Glomerular visceral epithelial cell (primary cell): ENCODE data around the gene DYNC2H1.
A peak's percentile ranks its signal among the peaks of the same experiment; 100 is the strongest.

ENCODE experiments used
- DNase-seq: peaks from one replicate; pipeline ENCODE4 v3.0.0-alpha.2; 2016; ENCODE audit errors: extremely low spot score

Gene DYNC2H1

DNA sequence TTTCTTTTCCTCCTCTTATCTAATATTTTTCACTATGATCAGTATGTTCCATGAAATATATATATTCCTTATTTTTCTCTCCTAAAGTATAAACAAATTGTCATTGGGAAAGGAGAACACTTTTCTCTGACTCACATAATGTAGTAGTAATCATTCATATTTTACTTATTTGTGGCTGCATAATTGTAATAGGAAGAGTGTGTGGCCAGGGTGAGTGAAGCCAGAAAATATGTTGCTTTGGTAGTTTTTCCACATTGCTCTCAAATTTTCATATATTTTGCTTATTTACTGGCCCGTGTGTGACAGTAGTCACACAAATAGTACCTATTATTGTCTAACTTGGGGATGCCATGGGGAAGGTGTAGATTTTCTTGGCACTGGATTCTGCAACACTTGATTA lies 172.1 kb downstream of the DYNC2H1 start:
- DNase-seq = no peak

- no peak for DNase-seq
Observed at GRCh38 chr11:103284260-103284659, 175.0 kb downstream of the DYNC2H1 start.

GRCh38 chr11:103294516-103294915 lies 185.3 kb downstream of the DYNC2H1 start:
- peak; percentile 2 for DNase-seq

- no peak for DNase-seq
Observed at GRCh38 chr11:103295704-103296103, 186.5 kb downstream of the DYNC2H1 start.

DNA sequence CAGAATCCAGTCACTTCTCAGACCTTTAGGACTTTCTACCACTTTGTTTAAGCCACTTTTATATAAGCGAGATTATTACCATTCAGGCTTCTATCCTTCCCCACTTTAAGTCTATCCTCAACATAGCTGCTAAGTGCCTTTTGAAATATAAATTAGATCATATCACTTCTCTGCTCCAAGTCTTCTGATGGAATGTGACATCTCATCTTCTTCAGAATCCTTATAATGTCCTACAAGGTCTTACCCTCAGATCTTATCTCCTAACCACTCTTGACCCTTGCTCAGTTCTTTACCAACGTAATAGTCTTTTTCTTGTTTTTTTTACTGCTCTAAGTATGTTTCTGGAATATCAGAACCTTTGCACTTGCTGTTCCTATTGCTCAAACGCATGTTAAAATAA lies 188.7 kb downstream of the DYNC2H1 start:
- no peak for DNase-seq

DNA sequence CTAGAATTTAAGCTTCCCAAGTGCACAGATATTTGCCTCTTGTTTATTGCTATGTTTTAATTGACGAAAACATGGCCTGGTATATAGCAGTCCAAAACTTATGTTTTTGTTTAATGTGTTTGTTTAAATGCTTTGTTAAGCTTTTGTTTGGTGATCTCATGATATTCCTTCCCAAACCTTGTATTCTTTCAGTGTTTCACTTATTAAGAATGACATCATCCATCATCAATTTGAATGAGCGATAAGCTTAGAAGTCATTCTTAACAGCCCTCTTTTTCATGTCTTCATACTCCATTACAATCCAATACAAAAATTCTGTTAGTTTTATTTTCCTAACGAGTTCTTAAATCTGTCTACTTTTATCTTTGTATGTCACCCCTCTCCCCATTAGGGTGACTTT lies 206.0 kb downstream of the DYNC2H1 start:
- DNase-seq = no peak

GRCh38 chr11:103317118-103317517 lies 207.9 kb downstream of the DYNC2H1 start:
- DNase-seq = no peak

- DNase-seq = no peak
Observed at GRCh38 chr11:103322821-103323220, 213.6 kb downstream of the DYNC2H1 start.

DNA sequence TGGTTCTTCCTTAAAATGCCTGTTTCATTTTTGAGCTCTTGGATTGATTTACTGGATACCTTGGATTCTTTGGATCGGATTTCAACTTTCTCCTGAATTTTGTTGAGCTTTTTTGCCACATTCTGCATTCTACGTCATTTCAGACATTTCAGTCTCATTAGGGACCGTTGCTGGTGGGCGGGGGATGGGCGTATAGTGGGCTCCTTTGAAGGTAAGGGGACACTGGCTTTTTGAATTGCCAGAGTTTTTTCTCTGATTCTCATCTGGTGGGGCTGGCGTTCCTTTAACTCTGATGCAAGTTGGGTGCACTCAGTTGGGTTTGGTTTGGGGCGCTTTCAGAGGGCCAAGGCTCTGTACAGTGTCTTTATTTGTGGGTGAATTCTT lies 216.5 kb downstream of the DYNC2H1 start:
- no peak for DNase-seq

DNA sequence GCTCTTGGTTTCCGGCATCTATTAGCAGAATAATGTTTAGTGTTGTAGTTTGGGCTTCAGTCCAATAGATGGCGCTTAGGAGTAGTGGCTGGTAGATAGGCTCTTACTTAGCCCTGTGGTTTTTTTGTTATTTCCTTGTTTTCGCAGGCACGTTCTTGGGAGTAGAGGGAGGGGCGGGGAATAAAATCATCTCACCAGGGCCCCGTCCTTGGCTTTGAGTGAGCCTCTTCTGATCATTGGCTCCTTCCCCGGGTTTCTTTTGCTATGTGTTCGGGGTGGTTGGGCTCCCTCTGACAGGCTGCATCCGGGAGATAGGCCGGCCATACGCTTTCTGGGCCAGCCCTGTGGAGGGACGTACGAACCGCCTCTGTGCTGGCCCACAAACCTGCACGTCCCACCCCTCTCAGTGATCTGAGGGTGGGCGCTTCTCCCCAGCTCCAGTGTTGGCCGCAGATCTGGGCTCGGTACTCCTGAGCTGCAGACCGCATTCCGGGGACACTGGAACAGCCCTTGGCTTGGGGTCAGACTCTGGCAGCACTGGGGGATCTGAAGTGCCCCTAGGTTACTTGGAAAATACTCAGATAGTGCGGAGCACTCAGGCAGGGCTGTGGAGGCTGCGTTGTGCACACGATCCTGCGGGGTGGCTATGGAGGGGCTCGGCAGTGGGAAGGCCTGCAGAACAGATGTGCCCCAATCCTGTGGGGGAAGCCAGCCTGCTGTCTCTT lies 217.0 kb downstream of the DYNC2H1 start:
- DNase-seq = peak; percentile 76

DNA sequence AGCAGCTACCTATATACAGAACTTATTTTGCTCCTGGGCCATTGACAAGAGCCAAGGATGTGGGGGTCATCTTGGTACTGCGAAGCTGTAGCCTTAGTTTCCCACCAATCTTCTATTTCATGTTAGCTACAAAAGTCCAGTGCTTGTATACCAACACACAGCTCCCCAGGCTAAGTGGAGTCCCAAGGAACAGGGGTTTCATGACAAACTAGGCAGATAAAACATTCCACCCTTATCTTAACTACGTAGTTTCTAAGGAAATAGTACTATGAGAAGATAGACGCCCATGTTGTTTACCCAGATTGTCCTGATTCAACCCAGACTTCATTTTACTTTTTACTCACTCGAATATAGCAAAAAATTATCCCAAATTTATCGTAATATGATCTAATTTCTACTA lies 218.5 kb downstream of the DYNC2H1 start:
- no peak for DNase-seq

DNA sequence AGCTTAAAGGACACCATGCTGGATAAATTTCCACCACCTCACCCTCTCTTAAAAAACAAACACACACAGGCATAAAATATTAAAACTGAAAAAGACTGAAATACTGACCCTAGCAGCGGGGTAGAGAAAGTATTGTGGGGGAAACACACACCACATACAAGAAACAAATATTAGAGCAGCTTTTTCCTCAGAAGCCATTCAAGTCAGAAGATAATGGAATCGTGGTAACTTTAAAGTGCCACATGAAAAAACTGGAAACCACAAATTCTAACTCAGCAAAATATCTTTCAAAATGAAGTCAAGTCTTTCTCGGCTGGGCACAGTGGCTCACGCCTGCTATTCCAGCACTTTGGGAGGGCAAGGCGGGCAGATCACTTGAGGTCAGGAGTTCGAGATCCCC lies 223.2 kb downstream of the DYNC2H1 start:
- DNase-seq = no peak

GRCh38 chr11:103338621-103339484 lies 229.6 kb downstream of the DYNC2H1 start:
- DNase-seq = peak; percentile 38

- DNase-seq = no peak
Observed at GRCh38 chr11:103339485-103339857, 230.2 kb downstream of the DYNC2H1 start.

- DNase-seq = no peak
Observed at GRCh38 chr11:103340956-103341355, 231.7 kb downstream of the DYNC2H1 start.

DNA sequence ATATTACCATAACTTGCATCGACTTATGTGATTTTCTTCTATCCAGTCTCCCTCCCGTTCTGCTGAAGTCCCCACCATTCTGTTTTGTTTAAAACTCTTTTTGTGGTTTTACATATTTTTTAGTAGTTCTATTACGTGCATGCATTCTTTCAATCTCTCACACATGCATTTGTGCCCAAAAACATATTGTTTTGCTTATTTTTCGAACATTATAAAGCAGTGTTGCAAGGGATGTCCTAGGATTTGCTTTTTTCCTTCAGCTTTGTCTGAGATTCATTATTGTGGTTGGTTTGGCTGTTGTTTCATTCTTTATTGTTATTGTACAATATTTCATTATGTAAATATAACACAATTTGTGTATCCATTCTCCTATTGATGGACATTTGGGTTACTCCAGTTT lies 235.7 kb downstream of the DYNC2H1 start:
- DNase-seq = no peak

DNA sequence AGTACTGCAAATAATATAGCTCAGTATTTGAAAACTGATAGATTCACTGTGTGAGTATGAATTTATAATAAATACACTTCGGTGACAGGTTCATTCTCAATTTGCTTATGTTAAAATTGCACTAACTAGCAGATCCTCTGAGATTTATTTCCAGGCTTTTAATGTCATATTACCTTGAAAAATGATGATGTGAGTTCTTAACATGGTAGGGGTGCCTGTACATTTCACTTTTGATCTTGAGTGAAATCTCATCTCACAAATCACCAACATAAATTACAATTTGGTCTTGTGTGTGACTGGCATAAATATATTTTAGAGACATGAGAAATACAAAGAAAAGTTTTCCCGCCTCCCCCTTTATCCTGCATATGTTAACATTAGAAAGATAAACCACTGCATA lies 240.4 kb downstream of the DYNC2H1 start:
- DNase-seq = no peak

DNA sequence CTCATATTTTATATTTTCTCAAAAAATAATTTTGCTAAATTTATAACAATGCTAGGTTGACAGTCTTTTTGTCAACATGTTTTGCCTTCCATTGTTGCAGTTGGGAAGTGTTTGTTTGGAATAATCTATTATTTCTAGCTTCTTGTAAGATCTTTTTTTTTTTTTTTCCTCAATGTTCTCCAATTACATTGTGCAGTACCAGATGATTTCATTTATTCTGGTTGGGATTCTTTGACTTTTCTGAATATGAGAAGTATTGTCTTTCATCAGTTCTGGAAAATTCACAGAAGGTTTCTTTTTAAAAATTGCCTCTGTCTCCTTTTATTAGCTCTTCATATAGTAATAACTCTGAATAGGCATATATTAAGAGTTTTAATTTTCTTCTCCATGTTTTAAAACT lies 245.4 kb downstream of the DYNC2H1 start:
- no peak for DNase-seq

DNA sequence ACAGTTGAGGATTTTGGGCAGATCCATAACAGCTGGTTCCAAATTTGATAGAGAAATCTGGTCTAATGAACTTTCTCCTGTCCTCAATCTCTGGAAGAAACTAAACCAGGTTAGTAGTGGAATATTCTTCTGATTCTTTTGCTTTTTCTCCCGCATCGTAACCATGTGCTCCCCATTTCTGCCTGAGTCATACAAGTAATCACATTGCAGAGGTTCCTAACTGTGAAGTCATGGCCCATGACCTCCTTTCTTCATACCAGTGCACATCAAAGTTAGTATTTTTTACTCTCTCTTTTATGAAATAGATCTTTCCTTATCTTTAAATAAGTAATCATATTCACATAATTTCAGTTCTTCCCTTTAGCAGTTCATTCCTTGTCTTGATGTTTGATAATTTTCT lies 249.0 kb downstream of the DYNC2H1 start:
- DNase-seq = peak; percentile 11

DNA sequence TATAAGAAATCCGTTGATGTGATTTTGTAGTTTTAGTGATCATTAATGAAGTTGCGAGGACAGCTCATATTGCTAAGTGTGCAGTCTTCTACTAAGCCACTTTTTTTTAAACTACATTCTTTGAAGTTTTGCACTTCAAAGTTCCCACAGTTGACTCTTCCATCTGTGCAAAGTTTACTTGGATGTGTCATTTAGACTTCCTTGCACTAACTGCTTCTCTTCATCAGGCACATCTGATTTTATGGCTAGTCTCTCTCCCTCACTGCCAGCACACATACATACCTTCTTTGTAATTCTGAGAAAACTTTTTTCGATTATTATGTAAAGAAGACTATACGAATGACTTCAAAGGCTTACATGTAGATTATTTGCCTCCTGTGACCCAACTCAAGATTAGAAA lies 250.0 kb downstream of the DYNC2H1 start:
- no peak for DNase-seq

GRCh38 chr11:103364687-103365086 lies 255.5 kb downstream of the DYNC2H1 start:
- no peak for DNase-seq

GRCh38 chr11:103367650-103368049 lies 258.4 kb downstream of the DYNC2H1 start:
- no peak for DNase-seq

DNA sequence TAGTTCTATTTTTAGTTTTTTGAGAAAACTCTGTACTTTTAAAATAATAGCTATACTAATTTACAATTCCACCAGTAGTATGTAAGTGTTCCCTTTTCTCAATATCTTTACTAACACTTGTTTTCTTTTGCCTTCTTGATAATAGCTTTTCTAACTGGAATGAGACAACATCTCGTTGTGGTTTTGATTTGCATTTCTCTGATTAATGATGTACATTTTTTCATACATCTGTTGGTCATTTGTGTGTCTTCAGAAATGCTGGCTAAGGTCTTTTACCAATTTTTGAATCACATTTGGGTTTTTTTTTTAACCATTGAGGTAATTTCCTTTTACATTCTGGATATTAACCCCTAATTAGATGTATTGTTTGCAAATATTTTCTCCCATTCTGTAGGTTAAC lies 258.9 kb downstream of the DYNC2H1 start:
- no peak for DNase-seq
